ENCODE results near the gene LIPF.
"Not testable (repeated sequence)": the region's sequence is repeated elsewhere in the genome, so short reads cannot be mapped to it uniquely, and the experiment has no call there.

LIPF gene, protein sequence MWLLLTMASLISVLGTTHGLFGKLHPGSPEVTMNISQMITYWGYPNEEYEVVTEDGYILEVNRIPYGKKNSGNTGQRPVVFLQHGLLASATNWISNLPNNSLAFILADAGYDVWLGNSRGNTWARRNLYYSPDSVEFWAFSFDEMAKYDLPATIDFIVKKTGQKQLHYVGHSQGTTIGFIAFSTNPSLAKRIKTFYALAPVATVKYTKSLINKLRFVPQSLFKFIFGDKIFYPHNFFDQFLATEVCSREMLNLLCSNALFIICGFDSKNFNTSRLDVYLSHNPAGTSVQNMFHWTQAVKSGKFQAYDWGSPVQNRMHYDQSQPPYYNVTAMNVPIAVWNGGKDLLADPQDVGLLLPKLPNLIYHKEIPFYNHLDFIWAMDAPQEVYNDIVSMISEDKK

DNA sequence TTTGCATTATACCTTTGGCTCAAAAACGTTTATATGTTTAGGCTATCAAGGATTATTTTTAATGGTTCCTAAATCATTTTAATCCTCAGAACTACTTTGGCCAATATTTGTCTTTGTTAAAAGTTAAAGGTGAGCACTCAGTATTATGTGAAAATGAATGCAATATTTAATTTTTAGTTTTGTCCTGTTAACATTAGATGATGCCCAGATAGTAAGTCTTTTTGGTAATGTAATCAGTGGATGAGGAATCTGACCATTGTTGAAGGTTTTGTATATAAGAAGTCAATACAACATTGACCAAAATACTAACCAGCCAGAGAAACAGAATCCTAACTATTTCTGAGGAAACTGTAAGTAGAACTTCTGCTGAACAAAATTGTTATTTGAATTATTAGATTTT, at the start of gene LIPF:
Gene LIPF (plus strand): TSS at position 301 of the 400 bp plus-strand sequence. CDS start 2,856 bp downstream, outside the sequence.
- DNase-seq (ENCODE audit: low read depth): no peak

DNA sequence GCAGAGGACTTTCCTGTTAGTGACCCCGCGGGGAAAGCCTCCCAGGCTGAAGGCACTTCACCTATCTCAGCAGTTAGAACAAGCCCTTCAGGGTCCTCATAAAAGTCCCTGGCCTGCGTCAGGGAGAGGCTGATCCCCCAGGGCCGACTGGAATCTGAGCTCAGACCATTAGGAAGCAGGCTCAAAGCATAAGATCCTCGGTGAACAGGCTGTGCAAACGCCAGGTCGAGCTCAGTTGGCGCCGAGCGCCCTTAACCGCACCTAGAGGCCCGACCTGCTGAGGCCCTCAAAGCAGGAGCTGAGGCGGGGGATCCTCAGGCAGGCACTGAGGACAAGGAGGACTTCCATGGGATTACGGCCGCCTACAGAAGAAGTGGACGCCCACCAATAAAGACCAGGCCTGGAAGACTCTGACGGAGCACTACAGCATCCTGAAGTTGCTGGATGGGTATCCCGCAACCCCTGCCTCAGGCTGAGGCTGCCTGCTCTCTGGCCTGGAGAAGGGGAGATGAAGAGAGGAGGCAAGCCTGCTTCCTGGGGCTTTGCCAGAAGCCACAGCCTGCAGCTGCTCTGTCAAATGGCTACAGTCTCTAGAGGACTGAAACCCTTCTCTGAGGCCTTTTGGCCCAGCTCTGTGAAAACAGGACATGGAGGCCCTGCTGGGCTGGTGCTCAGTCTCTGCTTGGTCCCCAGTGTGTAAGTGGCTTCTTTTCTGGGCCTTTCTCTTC, 47.8 kb upstream of the LIPF start:
- no peak for DNase-seq (ENCODE audit: low read depth)

DNA sequence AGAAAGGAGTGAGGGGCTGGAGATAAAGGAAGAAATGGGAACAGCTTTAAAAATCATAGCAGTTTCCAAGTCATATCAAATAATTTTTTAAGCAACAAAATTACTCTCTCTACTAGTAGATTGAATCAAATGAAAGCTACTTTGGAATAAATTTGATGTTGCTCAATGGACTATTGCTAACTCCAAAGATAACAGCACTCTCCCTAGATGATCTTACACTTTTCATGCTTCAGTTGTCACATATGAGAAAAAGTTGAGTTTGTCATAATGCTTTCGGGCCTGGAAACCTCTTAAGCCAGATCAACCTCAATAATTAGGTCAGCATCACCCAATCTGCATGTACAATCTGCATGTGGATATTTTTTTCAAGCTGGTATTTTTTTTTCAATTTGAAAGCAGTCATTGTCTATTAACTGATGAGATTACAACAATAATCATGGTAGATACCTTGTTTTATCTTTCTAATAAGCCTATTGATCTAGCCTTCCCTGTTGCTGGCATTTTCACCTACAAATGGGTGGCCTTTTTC, 46.4 kb upstream of the LIPF start:
- no peak for DNase-seq (ENCODE audit: low read depth)

DNA sequence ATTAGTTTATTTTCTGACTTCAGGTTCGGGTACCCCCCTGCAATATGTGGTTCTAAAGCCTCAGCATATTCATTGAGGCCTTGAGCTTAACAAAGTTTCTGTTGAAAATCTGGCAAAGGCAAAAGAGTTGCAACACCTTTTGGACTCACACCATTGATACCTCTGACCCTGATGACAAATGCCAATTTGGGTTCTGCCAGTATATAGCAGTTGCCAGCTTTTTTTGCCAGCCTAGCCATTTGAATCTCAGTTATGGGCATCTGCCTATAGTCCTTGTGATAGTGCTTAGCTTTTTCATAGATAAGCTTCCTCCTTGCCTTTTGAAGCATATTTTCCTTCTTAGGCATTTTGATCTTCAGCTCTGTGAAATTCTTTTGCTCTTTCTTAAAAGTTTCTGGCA, 45.7 kb upstream of the LIPF start:
- DNase-seq (ENCODE audit: low read depth): no peak

DNA sequence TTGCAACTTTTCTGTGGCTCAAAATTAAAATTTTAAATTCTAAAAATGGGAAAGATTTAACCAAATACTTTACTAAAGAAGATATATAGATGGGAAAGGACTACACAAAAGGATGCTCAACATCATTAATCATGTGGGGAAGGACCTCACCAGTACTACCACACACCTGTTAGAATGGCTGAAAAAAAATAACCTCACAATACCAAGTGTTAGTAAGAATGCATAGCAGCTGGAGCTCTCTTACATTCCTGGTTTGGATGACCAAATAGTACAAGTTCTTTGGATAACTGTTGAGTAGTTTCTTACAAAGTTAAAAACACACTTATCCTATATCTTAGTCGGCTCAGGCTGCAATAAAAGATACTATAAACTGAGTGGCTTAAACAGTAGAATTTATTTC, 43.8 kb upstream of the LIPF start:
- no peak for DNase-seq (ENCODE audit: low read depth)

DNA sequence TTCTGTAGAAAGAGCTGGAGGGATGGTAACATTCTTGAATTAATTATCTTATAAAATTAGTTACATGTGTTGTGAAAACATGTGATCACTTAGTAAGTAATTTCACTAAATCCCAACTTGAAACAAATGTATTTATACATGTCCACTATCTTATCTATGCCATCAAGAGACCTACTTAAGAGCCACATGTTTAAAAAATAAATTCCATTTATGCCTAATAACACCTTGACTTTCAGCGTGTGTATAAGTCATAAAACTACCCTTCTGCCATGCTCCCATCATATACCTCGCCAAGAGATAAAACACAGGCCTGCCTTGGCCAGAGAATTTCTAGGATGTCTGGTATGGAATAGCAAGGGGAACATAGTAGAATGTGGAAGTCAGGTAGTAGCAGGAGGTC, 40.4 kb upstream of the LIPF start:
- no peak for DNase-seq (ENCODE audit: low read depth)

DNA sequence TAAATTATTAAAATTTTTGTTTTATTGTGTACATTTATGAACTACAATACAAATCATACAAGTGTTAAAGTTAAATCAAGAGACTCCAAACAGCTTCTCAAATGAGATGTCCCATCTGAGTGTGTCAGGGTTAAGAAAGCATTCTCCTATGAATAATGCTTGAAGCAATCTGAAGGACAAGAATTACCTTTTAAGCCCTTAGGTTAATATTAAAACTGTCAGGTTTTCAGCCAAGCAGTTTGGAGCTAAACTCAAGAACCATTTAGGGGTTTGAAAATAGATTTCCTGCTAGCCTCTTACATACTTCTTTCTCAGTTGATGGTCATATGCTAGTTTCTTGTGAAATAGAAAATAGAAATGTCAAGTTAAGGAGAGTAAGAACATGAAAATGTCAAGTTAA, 39.4 kb upstream of the LIPF start:
- DNase-seq (ENCODE audit: low read depth): no peak

DNA sequence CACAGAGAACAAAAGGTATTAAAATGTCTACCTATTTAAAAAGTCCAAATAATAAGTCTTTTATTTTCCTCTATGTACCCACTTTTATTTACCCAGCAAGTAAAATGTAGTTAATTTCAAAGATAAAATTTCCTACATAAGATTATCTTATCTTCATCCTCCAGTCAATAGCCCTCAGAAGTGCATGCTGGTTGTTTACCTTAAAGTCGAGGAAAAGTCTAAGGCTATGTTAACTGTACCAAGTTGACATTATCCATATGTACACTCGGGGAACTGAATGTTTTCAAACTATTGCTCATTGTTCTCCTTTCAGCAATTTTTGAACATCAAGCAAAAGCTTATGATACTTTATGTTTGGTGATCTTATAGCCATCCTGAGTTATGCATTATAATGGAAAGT, 24.1 kb upstream of the LIPF start:
- DNase-seq (ENCODE audit: low read depth): no peak

DNA sequence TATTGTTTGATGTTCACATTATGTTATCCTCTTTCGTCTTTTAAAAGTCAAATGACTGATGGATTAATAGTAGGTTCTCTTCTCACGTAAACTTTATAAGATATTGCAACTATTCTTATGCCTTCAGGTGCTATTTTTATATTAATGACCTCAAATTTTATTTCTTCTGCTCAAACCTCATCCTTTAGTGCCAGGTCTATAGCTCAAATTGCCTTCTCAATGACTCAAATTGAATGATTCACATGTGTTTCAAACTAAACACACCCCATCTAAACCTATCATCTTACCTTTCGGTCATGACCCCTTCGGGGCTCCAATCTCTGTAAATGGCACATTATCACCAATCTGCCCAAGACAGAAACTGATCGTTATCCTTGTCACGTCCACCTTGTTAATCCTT, 22.0 kb upstream of the LIPF start:
- no peak for DNase-seq (ENCODE audit: low read depth)

DNA sequence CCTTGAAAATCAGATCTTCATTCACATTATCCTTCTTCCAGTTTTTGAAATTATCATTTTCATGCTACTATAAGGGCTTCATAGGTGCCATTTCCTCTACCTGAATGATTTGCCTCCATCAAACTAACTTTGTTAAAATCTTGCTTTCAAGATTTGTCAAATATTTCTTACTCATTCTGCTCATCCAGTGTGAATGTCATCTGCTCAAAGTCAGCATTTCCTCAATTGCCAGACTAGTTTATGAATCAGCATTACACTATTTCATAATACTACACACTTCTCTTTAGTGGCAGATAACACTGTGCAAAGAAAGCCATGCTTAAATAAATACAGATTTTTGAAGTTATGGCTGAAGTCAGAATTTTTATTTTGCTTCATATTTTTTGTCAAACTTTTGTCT, 21.3 kb upstream of the LIPF start:
- no peak for DNase-seq (ENCODE audit: low read depth)

DNA sequence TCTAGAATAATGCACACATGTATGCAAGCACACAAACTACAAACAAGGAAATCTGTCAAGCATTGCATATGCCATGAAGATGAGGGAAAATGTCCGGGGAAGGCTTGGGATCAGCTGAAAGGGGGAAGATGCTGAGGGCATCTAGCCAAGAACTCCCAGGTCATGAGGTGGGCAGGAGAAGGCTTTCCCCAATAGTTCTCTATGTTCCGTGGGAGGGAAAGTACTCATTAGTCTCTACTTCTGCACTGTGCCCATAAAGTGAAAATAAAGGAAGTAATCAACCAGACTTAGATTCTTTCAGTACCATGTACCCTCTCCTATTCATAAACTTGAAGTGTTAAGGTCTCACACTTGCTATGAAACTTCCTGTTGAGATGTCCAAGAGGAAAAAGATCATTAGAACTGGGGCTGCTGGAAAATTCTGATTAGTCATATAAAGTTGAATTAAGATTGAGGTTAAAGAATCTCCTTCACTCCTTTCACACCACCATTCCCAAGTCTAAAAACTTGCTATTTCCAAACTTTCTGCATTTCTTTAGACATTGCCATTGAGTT, 17.1 kb upstream of the LIPF start:
- DNase-seq (ENCODE audit: low read depth): no peak

DNA sequence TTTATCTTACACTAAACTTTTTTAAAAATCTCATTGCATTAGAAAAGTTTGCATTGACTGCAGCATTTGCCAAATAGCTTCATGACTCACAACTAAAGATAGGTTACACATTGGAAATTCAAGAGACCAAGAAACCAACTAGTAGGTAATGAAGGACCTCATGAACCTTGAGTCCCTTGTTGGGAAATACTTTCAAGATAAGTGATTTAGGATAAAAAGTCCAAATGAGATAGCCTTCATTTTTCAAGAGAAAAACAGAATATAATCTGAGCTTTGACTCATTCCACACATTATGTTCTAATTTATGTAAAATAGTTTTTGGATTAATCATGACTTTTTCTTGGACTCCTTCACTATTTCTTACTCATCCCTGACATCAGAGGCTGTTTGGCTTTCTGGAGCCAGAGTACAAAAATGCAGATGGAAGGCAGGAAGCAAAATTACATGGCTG, 13.1 kb upstream of the LIPF start:
- DNase-seq (ENCODE audit: low read depth): no peak

DNA sequence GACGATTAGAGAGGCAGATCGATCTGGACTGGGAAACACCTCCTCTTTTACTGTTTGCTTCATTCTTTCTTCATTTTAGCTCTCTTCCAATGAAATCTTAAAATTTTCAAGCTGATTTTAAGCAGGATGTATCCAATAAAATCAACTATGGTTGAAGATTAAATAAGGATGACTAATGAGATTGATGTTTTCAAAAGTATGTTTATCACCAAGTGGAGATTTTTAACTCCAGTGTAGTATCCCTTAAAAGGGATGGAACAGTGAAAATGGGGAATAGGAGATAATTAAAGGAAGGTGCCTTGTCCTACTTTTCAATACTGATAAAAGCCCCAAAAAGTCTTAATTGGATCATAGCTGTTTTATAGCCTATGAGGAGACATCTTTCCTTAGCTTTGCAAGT, 11.6 kb upstream of the LIPF start:
- no peak for DNase-seq (ENCODE audit: low read depth)

DNA sequence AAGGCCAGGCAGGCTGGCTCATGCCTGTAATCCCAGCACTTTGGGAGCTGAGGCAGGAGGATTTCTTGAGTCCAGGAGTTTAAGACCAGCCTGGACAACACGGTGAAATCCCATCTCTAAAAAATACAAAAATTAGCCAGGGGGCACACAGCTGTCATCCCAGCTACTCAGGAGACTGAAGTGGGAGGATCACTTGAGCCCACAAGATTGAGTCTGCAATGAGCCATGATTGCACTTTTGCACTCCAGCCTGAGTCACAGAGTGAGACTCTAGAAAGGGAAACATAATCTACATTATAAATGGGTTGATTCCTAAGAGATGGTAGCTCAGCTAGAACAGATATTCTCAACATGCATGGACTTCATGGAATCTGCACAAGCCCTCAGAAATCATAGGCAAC, 6.3 kb upstream of the LIPF start:
- DNase-seq (ENCODE audit: low read depth): no peak

DNA sequence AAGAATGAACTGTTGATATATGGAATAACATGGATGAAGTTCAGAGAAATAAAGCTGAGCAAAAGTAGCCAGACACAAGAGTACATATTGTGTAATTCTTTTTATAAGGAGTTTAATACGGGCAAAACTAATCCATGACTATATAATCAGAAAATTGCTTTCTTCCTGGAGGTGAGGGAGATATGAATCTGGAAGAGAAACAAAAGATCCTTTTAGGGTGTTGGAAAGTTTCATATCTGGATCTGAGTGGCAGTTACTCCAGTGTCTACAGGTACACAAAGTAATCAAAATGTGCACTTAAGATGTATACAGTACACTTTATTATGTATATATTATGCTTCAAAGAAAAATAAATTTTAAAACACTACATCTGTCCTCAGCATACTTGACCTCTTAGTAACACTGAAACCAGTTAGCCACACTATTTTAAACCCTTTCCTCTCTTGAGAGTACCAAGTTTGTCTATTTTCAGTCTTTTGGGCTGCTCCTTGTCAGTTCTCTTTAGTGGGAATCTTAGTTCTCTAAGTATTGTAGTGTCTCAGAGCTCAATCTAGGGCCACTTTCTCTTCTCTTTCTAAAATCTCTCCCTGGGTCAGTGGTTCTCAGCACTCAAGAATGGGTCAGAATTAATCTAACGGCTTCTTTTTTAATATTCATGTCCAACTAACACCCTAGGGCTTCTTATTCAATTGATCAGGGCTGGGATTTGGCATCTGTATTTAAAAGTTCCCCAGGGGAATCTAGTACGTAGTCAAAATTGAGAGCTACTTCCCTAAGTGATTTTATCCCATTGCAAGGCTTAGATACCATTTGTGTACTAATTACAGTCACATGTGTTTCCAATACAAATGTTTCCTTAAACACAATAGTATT, 4.3 kb upstream of the LIPF start:
- no peak for DNase-seq (ENCODE audit: low read depth)

DNA sequence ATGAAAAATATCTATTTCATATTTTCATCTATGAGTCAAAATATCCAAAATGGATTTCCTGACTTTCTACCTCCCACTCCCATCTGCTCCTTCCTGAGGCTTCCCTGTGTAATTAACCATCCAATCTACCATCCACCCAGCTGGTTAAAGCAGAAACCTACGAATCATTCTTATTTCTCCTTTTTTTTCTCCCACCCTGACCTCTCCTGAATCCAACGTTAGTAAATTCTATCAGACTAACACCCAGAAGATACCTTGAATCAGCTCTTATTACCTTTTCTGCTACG, 3.7 kb upstream of the LIPF start:
- no peak for DNase-seq (ENCODE audit: low read depth)

DNA sequence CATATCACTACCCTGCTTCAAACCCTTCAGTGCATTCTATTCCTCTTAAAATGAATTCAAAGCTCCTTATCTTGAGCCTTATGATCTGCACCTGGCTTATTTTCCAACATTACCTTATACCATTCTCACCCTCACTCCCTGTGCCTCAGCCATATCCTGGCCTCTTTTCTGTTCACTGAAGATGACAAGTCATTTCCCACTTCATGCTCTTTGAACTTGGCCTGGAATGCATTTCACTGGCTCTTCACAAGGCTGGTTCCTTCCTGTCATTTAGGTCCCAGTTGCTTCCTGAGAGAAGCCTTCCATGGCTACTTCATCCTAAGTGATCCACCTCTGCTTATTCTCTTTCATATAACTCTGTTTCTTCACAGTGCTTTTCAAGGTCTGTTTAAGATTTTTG, 3.2 kb upstream of the LIPF start:
- no peak for DNase-seq (ENCODE audit: low read depth)

DNA sequence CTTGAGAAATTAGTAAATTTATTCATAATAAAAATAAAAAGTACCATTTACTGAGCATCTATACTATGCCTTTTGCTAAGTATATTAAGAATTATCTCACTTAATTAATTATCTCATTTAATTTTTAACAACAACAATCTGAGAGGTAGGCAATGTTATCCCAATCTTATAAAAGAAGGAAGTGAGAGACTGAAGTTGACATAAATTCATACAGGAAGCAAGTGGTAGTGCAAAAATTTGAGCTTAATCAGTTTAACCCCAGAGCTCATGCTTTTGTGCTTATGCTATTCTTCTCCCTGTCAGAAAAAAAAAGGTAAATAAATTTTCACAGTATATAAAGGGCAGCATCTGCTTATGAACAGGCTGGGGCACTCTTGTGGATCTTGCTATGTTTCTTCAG, 2.7 kb upstream of the LIPF start:
- DNase-seq (ENCODE audit: low read depth): no peak

DNA sequence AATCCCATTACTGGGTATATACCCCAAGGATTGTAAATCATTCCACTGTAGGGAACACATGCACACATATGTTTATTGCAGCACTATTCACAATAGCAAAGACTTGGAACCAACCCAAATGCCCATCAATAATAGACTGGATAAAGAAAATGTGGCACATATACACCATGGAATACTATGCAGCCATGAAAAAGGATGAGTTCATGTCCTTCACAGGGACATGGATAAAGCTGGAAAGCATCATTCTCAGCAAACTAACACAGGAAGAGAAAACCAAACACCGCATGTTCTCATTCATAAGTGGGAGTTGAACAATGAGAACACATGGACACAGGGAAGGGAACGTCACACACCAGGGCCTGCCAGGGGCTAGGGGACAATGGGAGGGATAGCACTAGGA, 1.1 kb upstream of the LIPF start:
- DNase-seq (ENCODE audit: low read depth): not testable (repeated sequence)

DNA sequence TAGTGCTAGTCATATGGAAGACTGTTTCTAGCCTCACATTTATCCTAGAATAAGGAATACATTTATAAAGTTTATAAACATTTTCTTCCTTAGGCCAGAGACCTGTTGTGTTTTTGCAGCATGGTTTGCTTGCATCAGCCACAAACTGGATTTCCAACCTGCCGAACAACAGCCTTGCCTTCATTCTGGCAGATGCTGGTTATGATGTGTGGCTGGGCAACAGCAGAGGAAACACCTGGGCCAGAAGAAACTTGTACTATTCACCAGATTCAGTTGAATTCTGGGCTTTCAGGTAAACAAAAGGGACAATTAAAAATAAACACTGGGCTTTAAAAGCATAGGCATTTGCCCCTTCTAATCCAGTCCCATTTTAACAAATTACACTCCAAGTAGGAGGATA, 4.2 kb downstream of the LIPF start:
- DNase-seq (ENCODE audit: low read depth): no peak

DNA sequence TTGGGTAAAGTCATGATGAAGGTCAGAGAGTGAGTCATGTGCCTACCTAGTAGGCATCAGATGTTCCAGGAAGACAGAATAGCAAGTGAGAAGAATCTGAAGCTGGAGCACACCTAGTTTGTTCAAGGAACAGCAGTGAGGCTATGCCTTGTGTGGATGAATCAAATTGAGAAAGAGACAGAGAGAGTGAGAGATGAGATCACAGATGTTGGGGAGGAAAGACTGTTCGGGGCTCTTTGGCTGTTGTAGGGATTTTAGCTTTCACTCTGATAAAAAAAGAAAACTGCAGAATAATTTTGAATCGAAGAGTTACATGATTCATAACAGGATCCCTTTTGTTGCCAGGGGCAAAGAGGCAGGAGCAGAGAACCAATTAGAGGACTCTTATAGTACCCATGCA, 6.3 kb downstream of the LIPF start:
- no peak for DNase-seq (ENCODE audit: low read depth)

DNA sequence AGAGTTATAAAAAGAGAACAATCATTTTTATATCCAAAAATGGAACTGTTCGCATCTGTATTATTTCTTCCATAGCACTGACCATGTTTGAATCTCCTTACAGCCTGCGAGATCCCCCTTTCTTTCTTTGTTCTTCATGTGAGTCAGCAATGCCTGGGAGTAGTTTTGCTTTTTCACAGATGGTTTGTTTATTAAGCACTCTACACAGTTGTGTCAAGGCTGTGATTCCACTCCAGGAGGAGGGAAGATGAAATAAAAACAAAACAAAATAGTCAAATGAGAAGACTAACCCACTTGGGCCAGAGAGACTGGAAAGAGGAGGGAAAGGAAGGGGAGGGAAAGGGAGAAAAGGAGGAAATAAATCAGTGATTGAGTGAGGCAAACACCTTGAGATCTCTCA, 7.8 kb downstream of the LIPF start:
- DNase-seq (ENCODE audit: low read depth): no peak

Data from stimulated activated CD8-positive, alpha-beta memory T cell treated with anti-CD3 and anti-CD28 coated beads, Interleukin-4, amount 100 ng/mL, for 24 hours (primary cell).